Muscle of leg (tissue), 11 donors: ENCODE data around the gene UBA7. TPM values are rescaled to one million over a fixed set of nuclear protein-coding genes. Genes with fewer than 3 reads are reported as not detected.
"Not testable (repeated sequence)": the region's sequence is repeated elsewhere in the genome, so short reads cannot be mapped to it uniquely, and the experiment has no call there.

ENCODE experiments used
- DNase-seq: peaks from one replicate; pipeline ENCODE4 v3.0.0; 2013
- H3K27ac ChIP-seq: one replicate; pipeline ENCODE4 v1.5.1; 2013; ENCODE audit warnings: mild to moderate bottlenecking, low read length, control low read depth
- H3K27me3 ChIP-seq: one replicate; pipeline ENCODE4 v1.6.1; 2013; ENCODE audit warnings: low read length; ENCODE audit not compliant: control insufficient read depth, insufficient read depth
- H3K36me3 ChIP-seq: one replicate; pipeline ENCODE4 v1.6.1; 2013; ENCODE audit warnings: low read length; ENCODE audit not compliant: control insufficient read depth, insufficient read depth
- H3K4me1 ChIP-seq: one replicate; pipeline ENCODE4 v1.6.1; 2013; ENCODE audit warnings: low read length; ENCODE audit not compliant: control insufficient read depth, insufficient read depth
- H3K4me3 ChIP-seq: one replicate; pipeline ENCODE4 v1.5.1; 2013; ENCODE audit warnings: low read length, control low read depth
- H3K9me3 ChIP-seq: replicated peaks from 2 replicates; pipeline ENCODE4 v1.6.1; 2013; ENCODE audit warnings: low read depth, low read length; ENCODE audit not compliant: control insufficient read depth
- WGBS: methylation state at CpG from one replicate; pipeline ENCODE4 v1.1.5; 2013; ENCODE audit warnings: missing lambda C conversion rate; ENCODE audit not compliant: insufficient coverage; 5-methylcytosine and 5-hydroxymethylcytosine counted together
- polyA plus RNA-seq, 8 donors: library from polyadenylated mRNA; unstranded; fragments of 120-200 nt; gene quantifications; one replicate each; pipeline versions ENCODE4 v1.2.1 to v1.2.3, GENCODE V29; 2013; ENCODE audit warnings: inconsistent platforms in 1 of 8, low replicate concordance in 1 of 8; ENCODE audit not compliant: insufficient read length in 8 of 8, insufficient read depth in 1 of 8
- total RNA-seq: library from RNA; stranded (reverse); fragments of 120-200 nt; gene quantifications from one replicate; pipeline ENCODE4 v1.2.4, GENCODE V29; 2013

UBA7 gene
- total and polyA plus RNA-seq, 9 donors, result 19.8 to 31.6 (median 23.3) TPM

GRCh38 chr3:49782277-49782676 lies 31.5 kb downstream of the UBA7 start:
- WGBS, result 90% methylated on average over 6 of the region's 9 CpGs
- not testable (repeated sequence) for DNase-seq, H3K9me3 ChIP-seq, H3K27ac ChIP-seq, H3K27me3 ChIP-seq, H3K4me3 ChIP-seq
- peaks cover 15% of the 10 kb centered on the region for H3K4me1 ChIP-seq
- H3K36me3 ChIP-seq, result peaks cover 21% of the 10 kb centered on the region

DNA sequence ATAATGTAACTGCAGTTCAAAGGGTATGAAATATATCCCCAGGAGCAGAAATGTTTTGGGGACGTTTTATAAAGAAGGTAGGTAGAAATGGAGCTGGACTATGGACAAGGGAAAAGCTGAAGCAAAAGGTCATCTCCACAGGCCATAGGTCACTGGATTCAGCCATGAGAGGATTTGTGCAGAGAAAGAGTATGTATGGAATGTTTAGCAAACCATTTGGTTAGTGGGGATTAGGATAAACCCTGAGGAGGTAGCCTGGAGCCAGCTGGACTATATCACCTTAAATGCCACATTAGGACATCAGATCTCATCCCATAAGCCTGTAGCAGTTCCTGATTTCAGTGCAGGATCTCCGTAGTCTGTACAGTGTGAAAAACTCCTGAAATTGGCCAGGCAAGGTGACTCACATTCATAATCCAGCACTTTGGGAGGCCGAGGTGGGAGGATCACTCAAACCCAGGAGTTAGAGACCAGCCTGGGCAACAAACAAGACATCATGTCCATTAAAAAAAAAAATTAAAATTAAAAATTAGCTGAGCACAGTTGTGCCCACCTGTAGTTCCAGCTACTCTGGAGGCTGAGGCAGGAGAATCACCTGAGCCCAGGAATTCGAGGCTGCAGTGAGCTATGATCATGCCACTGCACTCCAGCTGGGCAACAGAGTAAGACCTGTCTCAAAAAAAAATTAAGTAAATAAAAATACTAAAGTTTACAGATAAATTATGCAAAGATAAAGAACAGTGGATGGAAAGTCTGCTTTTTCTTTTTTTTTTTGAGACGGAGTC lies 32.1 kb downstream of the UBA7 start:
- peaks cover 8% of the 10 kb centered on the region for H3K4me1 ChIP-seq
- no peaks in the 10 kb centered on the region for H3K9me3 ChIP-seq
- H3K27ac ChIP-seq, result no peak overlapping the region
- no peak overlapping the region for H3K4me3 ChIP-seq
- 75% methylated on average over 3 of the region's 5 CpGs for WGBS
- no peak for DNase-seq
- H3K27me3 ChIP-seq, result no peaks in the 10 kb centered on the region
- H3K36me3 ChIP-seq, result peaks cover 21% of the 10 kb centered on the region

- H3K27ac ChIP-seq, DNase-seq, H3K4me3 ChIP-seq, H3K27me3 ChIP-seq, H3K9me3 ChIP-seq, H3K4me1 ChIP-seq: not testable (repeated sequence)
- 100% methylated on average over 1 of the region's 9 CpGs for WGBS
- peaks cover 21% of the 10 kb centered on the region for H3K36me3 ChIP-seq
Measured at GRCh38 chr3:49780975-49781365, 32.8 kb downstream of the UBA7 start.

GRCh38 chr3:49780080-49780974 lies 33.4 kb downstream of the UBA7 start:
- WGBS, result 95% methylated on average over 2 of the region's 4 CpGs
- DNase-seq, result no peak
- no peak overlapping the region for H3K4me3 ChIP-seq
- no peaks in the 10 kb centered on the region for H3K27me3 ChIP-seq
- H3K9me3 ChIP-seq, result no peaks in the 10 kb centered on the region
- H3K36me3 ChIP-seq, result peaks cover 21% of the 10 kb centered on the region
- H3K4me1 ChIP-seq, result peaks cover 8% of the 10 kb centered on the region
- no peak overlapping the region for H3K27ac ChIP-seq

DNA sequence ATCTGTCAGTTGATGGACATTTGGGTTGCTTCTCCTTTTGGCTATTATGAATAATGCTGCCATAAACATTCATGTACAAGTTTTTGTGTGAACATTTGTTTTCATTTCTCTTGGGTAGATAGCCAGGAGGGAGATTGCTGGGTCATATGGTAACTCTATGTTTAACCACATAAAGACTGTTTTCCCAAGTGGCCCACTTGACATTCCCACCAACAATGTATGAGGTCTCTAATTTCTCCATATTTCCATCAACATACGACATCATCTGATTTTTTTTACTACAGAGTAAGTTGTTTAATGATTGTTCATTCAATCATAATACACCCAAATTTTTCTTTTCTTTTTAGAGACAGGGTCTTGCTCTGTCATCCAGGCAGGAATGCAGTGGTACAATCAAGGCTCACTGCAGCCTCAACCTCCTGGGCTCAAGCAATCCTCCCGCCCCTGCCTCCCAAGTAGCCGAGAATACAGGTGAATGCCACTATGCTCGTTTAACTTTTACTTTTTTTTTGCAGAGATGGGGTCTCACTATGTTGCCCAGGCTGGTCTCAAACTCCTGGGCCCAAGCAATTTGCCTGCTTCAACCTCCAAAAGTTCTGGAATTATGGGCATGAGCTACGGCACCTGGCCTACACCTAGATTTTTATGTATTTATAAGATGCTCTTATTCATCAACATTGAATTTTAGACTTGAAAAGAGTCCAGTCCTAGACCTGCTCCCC lies 34.2 kb downstream of the UBA7 start:
- peaks cover 3% of the 10 kb centered on the region for H3K4me1 ChIP-seq

GRCh38 chr3:49776101-49776500 lies 37.7 kb downstream of the UBA7 start:
- H3K4me3 ChIP-seq, H3K36me3 ChIP-seq, H3K4me1 ChIP-seq, H3K27me3 ChIP-seq, H3K27ac ChIP-seq, H3K9me3 ChIP-seq, DNase-seq: not testable (repeated sequence)
- WGBS, result 83% methylated on average over 7 of the region's 8 CpGs

More for the DNA sequence above, 34.2 kb downstream of the UBA7 start:
- Histone ChIP-seq H3K4me3 (no peak overlapping the region), H3K9me3 (no peaks in the 10 kb centered on the region), H3K27ac (no peak overlapping the region), H3K36me3 (peaks cover 19% of the 10 kb centered on the region), H3K27me3 (no peaks in the 10 kb centered on the region)
- DNase-seq, result no peak
- 92% methylated on average over 3 of the region's 5 CpGs for WGBS

DNA sequence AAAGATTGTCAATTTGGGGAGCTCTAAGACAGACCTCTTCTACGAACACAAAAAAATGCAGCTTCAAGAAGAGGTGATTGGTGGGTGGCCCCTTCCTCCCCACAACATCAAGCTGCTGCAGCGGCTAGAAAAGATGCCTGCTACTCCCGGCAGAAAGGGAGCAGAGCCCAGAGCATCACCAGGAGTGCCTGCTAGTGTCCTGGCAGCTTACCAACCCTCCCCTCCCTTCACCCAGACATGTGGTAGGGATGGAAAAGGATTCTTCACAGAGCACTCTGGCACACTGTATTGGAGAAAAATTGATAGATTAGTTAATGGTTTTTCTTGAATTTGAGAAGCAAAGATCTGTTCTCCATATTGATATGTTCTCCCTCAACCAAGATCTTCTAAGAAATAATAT lies 38.2 kb downstream of the UBA7 start:
- H3K27ac ChIP-seq, result no peak overlapping the region
- H3K36me3 ChIP-seq, result peaks cover 3% of the 10 kb centered on the region
- H3K4me1 ChIP-seq, result no peaks in the 10 kb centered on the region
- H3K4me3 ChIP-seq, result no peak overlapping the region
- H3K9me3 ChIP-seq, result no peaks in the 10 kb centered on the region
- no CpG with 5 or more reads among the region's 3 CpGs for WGBS
- no peaks in the 10 kb centered on the region for H3K27me3 ChIP-seq
- no peak for DNase-seq

DNA sequence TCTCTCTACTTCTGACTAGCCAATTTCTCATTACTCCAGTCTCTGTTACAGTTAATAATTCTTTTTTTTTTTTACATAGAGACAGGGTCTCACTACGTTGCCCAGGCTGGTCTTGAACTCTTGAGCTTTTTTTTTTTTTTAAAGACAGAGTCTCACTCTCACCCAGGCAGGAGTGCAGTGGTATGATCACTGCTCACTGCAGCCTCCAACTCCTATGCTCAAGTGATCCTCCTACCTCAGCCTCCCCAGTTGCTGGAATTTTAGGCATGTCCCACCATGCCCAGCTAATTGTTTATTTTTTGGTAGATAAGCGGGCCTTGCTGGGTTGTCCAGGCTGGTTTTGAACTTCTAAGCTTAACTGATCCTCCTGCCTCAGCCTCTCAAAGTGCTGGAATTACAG lies 41.0 kb downstream of the UBA7 start:
- Histone ChIP-seq H3K36me3 (peaks cover 7% of the 10 kb centered on the region), H3K4me3 (no peak overlapping the region), H3K27ac (no peak overlapping the region), H3K27me3 (no peaks in the 10 kb centered on the region), H3K9me3 (no peaks in the 10 kb centered on the region), H3K4me1 (no peaks in the 10 kb centered on the region)
- DNase-seq, result no peak
- no CpG with 5 or more reads among the region's 2 CpGs for WGBS

GRCh38 chr3:49771340-49771938 lies 42.3 kb downstream of the UBA7 start:
- H3K27me3 ChIP-seq, result no peaks in the 10 kb centered on the region
- H3K36me3 ChIP-seq, result peaks cover 7% of the 10 kb centered on the region
- no peaks in the 10 kb centered on the region for H3K9me3 ChIP-seq
- H3K4me3 ChIP-seq, result no peak overlapping the region
- no CpG with 5 or more reads among the region's 1 CpG for WGBS
- no peaks in the 10 kb centered on the region for H3K4me1 ChIP-seq
- no peak for DNase-seq
- no peak overlapping the region for H3K27ac ChIP-seq

DNA sequence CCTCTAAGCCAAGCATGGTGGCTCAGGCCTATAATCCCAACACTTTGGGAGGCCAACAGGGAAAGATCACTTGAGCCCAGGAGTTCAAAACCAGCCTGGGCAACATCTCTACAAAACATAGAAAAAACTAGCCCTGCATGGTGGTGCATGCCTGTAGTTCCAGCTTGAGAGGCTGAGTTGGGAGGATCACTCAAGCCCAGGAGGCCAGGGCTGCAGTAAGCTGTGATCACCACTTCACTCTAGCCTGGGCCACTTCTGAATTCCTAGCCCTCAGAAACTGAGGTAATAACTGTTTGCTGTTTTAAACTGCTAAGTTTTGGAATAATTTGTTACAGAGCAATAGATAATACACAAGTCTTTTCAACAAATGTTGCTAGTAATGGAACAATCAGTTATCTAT lies 43.8 kb downstream of the UBA7 start:
- Histone ChIP-seq H3K4me1 (no peaks in the 10 kb centered on the region), H3K27me3 (no peaks in the 10 kb centered on the region), H3K36me3 (peaks cover 4% of the 10 kb centered on the region), H3K9me3 (no peaks in the 10 kb centered on the region), H3K27ac (no peak overlapping the region), H3K4me3 (no peak overlapping the region)
- no peak for DNase-seq
